Dermis microvascular lymphatic vessel endothelial cell (primary cell): ENCODE results near the gene NTM. TPM values are rescaled to one million over a fixed set of nuclear protein-coding genes. Genes with fewer than 3 reads are reported as not detected.
"Not testable (repeated sequence)": the region's sequence is repeated elsewhere in the genome, so short reads cannot be mapped to it uniquely, and the experiment has no call there.

ENCODE experiments used
- DNase-seq, 2 donors: peaks; one replicate each; pipeline versions ENCODE4 v3.0.0 to v3.0.0-alpha.2; 2010; ENCODE audit warnings: low read depth in 2 of 2
- total RNA-seq: library from RNA; depleted of rRNA; stranded (reverse); fragments of >200 nt; gene quantifications from 2 replicates; pipeline ENCODE4 v1.2.1, GENCODE V29; 2014

Gene NTM
- total RNA-seq, 1 donor from 2014 or later, result under 0.01 TPM

GRCh38 chr11:131422029-131422428 lies 51.6 kb downstream of the NTM start:
- DNase-seq, result no peak

GRCh38 chr11:131422496-131422895 lies 52.1 kb downstream of the NTM start:
- no peak for DNase-seq

DNA sequence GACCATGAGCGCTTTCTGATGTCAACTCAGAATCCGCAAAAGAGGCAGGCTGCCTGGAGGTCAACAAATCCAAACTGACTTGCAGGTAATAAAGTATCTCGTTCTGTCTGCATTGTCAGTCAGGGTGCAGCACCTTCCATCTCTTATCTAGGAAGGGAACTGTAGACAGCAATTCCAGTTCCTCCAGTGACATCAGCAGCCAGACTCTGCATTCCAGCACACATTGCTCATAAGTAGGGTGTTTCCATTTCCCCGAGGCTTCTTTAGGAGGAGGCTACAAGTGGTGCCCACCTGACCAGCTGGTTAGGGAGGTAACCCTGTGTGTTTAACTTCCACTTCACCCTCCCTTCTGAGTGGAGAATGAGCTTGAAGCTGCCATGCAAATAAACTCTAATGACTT lies 53.3 kb downstream of the NTM start:
- DNase-seq, result no peak

GRCh38 chr11:131424257-131424876 lies 54.0 kb downstream of the NTM start:
- DNase-seq, result not testable (repeated sequence)

DNA sequence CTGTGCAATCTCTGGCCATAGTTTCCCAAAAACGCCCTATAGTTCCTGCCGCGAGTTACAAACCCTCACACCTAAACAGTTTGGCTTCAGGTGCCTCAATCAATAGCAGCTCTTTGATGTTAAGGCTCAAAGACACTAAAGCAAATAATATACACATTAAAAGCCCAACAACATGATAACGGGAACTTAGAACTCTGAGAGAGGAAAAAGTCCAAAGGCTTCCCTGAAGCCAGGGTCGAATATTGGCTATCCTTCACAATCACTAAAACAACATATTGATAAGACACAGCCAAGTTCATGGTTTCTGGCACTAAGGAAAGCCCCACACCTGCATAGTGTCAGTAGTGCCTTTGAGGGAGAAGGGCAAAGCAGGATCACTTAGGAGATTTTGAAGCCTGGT lies 54.9 kb downstream of the NTM start:
- DNase-seq, result no peak

- DNase-seq, result no peak
These were observed 58.4 kb downstream of the NTM start for GRCh38 chr11:131428853-131429252.

- DNase-seq, result no peak
These were observed 60.2 kb downstream of the NTM start for GRCh38 chr11:131430473-131431208.

DNA sequence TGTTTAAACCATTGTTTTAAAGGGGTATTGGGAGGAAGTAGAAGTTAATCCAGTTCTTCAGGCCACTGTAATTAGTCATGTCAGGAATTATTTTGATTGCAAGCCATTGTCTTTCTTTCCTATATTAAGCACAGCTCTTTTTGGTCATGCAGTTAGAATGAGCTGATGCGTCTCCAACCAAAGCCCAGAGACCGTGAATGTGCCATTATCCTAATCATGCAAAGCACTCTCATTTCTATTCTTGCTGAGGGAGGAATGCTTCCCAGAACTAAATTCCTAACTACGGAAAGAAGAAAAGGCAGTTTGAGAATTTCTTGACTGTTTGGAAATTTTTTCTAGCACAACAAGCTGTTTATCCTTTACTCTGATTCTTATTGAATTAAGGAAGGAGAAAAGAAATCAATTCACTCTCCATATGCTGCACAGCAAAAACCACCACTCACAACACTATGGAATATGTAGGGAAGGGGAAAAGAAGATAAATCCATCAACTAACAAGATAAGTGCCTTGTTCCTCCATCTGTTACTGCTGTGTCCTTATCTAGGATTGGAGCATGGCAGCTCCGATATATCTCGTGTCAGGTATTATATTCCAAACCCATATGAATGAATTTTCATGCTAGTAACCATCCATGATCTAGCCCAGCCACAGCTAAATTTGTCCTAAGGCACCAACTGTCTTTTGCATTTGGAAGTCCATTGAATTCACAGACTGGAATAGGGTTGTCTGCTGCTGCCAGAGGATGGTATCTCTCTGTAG lies 70.8 kb downstream of the NTM start:
- DNase-seq, result no peak

GRCh38 chr11:131446590-131447275 lies 76.3 kb downstream of the NTM start:
- DNase-seq, result no peak

DNA sequence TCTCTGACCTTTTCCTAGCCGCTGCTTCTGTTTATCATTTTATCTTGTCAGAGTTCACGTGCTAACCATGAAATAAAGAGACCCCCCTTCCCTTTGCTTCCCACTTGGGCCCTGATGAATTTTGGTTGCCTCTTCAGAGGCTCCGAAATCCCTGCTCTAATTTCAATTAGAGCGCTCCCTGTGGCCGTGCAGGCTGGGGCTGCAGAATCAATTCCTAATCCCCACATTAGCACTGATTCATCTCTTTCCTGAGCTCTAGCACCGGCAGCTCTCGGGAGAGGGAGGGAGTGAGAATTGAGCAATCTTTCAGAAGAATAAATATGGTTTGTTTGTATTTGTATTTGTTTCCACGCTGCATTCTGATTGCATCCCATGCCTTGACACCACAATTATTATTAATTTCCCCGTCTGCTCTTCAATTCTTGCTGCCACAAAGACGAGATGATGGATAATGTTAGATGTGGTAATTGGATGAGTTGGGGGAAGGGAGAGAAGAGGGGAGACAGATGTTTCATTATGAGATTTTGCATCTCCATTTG lies 76.9 kb downstream of the NTM start:
- DNase-seq, result no peak

DNA sequence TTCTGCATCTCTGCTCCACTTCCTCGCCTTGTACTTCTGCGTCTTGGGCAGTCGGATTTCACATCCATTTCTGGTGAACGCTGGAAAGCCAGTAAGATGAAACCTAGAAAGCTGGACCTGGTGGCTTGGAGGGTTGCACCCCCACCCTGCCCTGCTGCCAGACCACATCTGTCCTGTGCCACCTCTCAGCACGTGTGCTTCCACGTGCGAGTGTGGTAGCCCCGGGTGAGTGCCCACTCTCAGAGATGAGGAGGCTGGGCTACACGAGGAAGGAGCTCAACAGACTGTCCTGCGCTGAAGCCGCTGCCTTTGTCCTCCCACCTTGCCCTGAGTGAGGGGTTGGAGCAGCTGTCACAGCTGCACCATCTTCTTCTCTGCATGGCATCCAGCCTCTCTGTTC lies 77.5 kb downstream of the NTM start:
- no peak for DNase-seq

DNA sequence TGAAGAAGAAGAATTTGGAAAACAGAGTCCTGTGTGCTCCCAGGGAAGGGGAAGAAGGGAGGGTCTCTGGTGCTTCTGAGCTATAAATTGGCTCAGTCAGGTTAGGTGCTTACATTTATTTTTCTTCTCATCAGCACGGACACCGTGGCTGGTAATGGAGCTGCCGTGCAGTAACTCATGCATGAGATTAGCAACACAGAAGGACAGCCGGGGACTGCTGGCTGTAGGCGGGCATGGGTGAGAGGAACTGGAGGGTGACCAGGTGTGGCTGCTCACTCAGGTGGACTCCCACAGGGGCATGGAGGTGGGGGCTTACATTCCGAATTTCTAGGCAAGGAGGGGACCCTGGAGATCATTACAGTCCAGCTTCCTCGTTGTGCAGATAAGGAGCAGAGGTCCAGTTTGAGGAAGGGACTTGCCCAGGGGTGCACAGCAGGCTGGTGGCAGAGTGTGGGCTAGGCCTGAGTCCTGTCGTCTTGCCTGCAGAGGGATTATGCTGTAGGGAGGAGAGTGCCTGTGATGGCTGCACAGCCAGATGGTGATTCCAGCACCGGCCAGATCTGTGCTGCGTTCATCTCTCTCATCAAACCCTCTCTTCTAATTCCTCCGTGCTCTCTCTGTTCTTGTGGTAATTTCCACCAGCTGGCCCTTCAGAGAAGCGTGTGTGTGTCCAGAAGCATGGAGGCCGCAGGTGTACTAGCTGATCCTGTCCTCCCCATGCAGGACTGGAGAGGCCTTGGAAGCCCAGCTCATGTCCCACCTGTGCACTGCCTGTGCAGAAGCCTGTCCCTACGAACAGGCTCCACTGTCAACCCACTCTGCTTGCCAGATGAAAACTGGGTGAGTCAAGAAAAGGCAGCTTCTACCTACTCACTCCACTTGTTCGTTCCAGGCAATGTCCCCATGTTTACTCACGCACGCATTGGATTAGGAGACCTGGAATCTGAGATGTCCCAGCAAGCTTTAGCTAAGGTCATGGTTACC lies 78.9 kb downstream of the NTM start:
- DNase-seq, result no peak

DNA sequence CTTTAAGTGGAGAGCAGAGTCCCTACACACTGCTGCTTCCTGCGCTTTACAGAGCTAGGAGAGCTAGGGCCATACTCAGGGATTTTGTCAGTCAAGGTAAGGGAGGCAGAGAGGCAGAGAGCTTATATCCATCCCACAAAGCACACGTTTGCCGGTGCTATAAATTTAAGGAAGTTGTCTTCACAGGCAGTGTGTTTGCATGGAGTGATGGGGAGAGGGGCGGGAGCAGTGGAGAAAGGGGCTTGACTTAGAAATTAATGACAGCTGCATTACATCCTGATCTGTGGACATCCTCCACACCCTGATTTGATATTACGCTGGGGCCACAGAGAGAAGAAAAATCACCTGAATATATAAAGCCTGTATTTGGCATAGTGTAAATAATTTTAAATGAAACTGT lies 84.1 kb downstream of the NTM start:
- no peak for DNase-seq

DNA sequence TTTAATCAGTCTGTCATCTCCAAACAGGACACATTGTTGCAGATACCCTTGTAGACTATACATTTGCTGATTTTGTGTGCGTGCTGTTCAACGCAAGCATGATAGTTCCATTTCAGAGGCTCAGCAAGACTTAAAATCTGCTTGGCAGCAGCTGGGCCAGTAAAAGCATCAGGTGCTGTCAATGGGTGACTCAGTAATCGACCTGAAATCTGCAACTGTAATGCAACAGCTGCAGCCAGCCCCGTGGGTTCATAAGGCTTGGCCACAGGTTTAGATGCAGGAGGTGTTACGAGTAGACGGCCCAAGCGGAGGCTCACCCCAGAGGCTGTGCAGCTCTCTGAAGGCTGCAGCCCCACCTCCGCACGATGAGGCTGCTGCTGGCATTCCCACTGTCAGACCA lies 84.6 kb downstream of the NTM start:
- DNase-seq, result no peak

GRCh38 chr11:131455843-131456704 lies 85.7 kb downstream of the NTM start:
- no peak for DNase-seq

GRCh38 chr11:131457163-131457562 lies 86.7 kb downstream of the NTM start:
- DNase-seq, result no peak

GRCh38 chr11:131458421-131458820 lies 88.0 kb downstream of the NTM start:
- no peak for DNase-seq

- no peak for DNase-seq
These were observed 90.5 kb downstream of the NTM start for GRCh38 chr11:131460931-131461330.

GRCh38 chr11:131462622-131463021 lies 92.2 kb downstream of the NTM start:
- no peak for DNase-seq

- no peak for DNase-seq
These were observed 92.7 kb downstream of the NTM start for GRCh38 chr11:131463162-131463561.
